Left ventricle myocardium inferior (tissue), 1 donor: ENCODE measurements around the gene EXOC4. TPM values are rescaled to one million over a fixed set of nuclear protein-coding genes. Genes with fewer than 3 reads are reported as not detected.

ENCODE experiments used
- DNase-seq: peaks from one replicate; pipeline ENCODE4 v3.0.0-alpha.2; 2020
- H3K27ac ChIP-seq: fragments of 200-600 bp; replicated peaks from 2 replicates; pipeline ENCODE4 v1.8.0; 2021
- H3K27me3 ChIP-seq: fragments of 200-600 bp; 2 replicates; pipeline ENCODE4 v1.8.0; 2021; ENCODE audit warnings: low read depth
- H3K36me3 ChIP-seq: fragments of 200-600 bp; 2 replicates; pipeline ENCODE4 v1.8.0; 2021
- H3K4me1 ChIP-seq: fragments of 200-600 bp; 2 replicates; pipeline ENCODE4 v1.8.0; 2021
- H3K4me3 ChIP-seq: fragments of 200-600 bp; 2 replicates; pipeline ENCODE4 v1.8.0; 2021; ENCODE audit warnings: mild to moderate bottlenecking, moderate library complexity
- H3K9me3 ChIP-seq: fragments of 200-600 bp; replicated peaks from 2 replicates; pipeline ENCODE4 v1.8.0; 2021
- CTCF ChIP-seq: fragments of 200-600 bp; IDR thresholded peaks from 2 replicates; pipeline ENCODE4 v1.8.0; 2021; ENCODE audit warnings: antibody characterized with exemption, mild to moderate bottlenecking, borderline replicate concordance
- intact Hi-C: fragments of 100-400 bp; cut with micrococcal nuclease; formaldehyde crosslinking; loops from one replicate; pipeline ENCODE4 v1.11.0; 2022
- total RNA-seq: library from RNA; stranded (reverse); fragmentation: NEBNext Ultra II Directional; extraction: Animal tissue kit (Norgen Biotek cat#: 25700); gene quantifications from one replicate; pipeline ENCODE4 v1.2.1, GENCODE V29; 2021
- donor health status: DM: no; HTN: yes; CAD: no; lungs with severe emphysema.

The EXOC4 gene
- total RNA-seq, 1 donor from 2014 or later, result 33.8 TPM

- Histone ChIP-seq H3K4me3 (no peak overlapping the region), H3K27ac (no peak overlapping the region), H3K36me3 (peaks cover 18% of the 10 kb centered on the region), H3K9me3 (peaks cover 10% of the 10 kb centered on the region), H3K4me1 (no peaks in the 10 kb centered on the region), H3K27me3 (no peaks in the 10 kb centered on the region)
- no peak for TF ChIP-seq CTCF
- intact Hi-C loops, result no loop called here
- DNase-seq, result no peak
These were observed 222.8 kb downstream of the EXOC4 start for GRCh38 chr7:133475655-133476054.

- H3K9me3 ChIP-seq, result peaks cover 10% of the 10 kb centered on the region
- peaks cover 19% of the 10 kb centered on the region for H3K36me3 ChIP-seq
- H3K27me3 ChIP-seq, result no peaks in the 10 kb centered on the region
- TF ChIP-seq CTCF, result no peak
- no peak for DNase-seq
- H3K4me3 ChIP-seq, result no peak overlapping the region
- intact Hi-C loops, result no loop called here
- peaks cover 7% of the 10 kb centered on the region for H3K4me1 ChIP-seq
- H3K27ac ChIP-seq, result no peak overlapping the region
These were observed 224.9 kb downstream of the EXOC4 start for GRCh38 chr7:133477791-133478190.

DNA sequence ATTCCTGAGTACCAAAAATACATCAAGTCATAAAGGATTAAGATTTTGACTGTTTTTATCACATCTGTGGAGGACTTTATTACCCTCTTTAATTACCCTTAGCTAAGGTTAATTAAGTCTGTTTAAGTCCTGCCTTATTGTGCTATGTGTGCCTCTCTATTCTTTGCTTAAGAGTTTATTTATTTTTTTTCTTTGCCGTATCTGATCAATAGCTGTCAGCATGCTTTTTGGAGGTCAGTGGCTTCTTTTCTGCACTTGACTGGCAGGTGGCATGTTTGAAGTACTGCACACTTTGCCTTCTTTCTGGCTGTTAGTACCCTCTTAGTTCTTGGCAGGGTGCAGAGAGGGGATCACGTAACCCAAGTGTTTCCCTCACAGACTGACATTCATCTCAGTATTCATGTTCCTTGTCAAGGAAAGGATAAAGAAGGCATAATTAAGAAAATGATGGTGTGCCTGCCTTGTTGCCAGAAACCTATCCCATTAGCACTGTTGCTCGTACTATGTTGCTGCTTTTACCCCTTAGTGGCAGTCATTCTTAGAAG is 225.8 kb downstream of the EXOC4 start:
- no peaks in the 10 kb centered on the region for H3K27me3 ChIP-seq
- no peak for TF ChIP-seq CTCF
- peaks cover 19% of the 10 kb centered on the region for H3K36me3 ChIP-seq
- H3K4me1 ChIP-seq, result peaks cover 7% of the 10 kb centered on the region
- DNase-seq, result no peak
- H3K4me3 ChIP-seq, result no peak overlapping the region
- H3K9me3 ChIP-seq, result peaks cover 2% of the 10 kb centered on the region
- no peak overlapping the region for H3K27ac ChIP-seq
- intact Hi-C loops, result no loop called here

- no peak overlapping the region for H3K4me3 ChIP-seq
- peaks cover 7% of the 10 kb centered on the region for H3K4me1 ChIP-seq
- DNase-seq, result no peak
- intact Hi-C loops, result no loop called here
- TF ChIP-seq CTCF, result no peak
- no peaks in the 10 kb centered on the region for H3K9me3 ChIP-seq
- no peaks in the 10 kb centered on the region for H3K27me3 ChIP-seq
- H3K27ac ChIP-seq, result no peak overlapping the region
- H3K36me3 ChIP-seq, result peaks cover 19% of the 10 kb centered on the region
These were observed 226.7 kb downstream of the EXOC4 start for GRCh38 chr7:133479456-133480065.

DNA sequence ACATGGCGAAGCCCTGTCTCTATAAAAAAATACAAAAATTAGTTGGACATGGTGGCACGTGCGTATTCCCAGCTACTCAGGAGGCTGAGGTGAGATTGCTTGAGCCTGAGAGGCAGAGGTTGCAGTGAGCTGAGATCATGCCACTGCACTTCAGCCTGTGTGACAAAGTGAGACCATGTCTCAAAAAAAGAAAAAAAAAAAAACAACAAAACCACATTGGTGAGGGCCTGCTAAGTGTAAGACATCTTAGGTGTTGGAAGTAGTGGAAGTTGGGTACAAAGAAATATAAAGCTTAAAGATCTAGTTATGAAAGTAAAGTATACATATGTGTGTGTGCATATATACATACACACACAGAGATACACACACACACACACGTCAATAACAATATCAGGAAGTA is 228.0 kb downstream of the EXOC4 start:
- intact Hi-C loops, result no loop called here
- Histone ChIP-seq H3K4me1 (peaks cover 7% of the 10 kb centered on the region), H3K4me3 (no peak overlapping the region), H3K36me3 (peaks cover 17% of the 10 kb centered on the region), H3K27me3 (no peaks in the 10 kb centered on the region), H3K9me3 (no peaks in the 10 kb centered on the region), H3K27ac (no peak overlapping the region)
- DNase-seq, result no peak
- TF ChIP-seq CTCF, result no peak
